Transverse colon (tissue), 4 donors: ENCODE measurements around the gene LPIN1. TPM values are rescaled to one million over a fixed set of nuclear protein-coding genes. Genes with fewer than 3 reads are reported as not detected.

Source experiments
- DNase-seq: peaks from one replicate; pipeline ENCODE4 v3.0.0-alpha.2; 2019
- H3K27ac ChIP-seq, 4 donors: fragments of 200-600 bp; sonication (generic); 2 replicates each; pipeline ENCODE4 v1.5.1; 2016 to 2018; ENCODE audit warnings: inconsistent platforms in 4 of 4
- H3K27me3 ChIP-seq: fragments of 200-600 bp; sonication (generic); 2 replicates; pipeline ENCODE4 v1.5.1; 2017; ENCODE audit warnings: inconsistent platforms
- H3K36me3 ChIP-seq, 4 donors: fragments of 200-600 bp; sonication (generic); 2 replicates each; pipeline ENCODE4 v1.5.1; 2017 to 2019; ENCODE audit warnings: inconsistent platforms in 4 of 4
- H3K4me1 ChIP-seq, 4 donors: fragments of 200-600 bp; sonication (generic); 2 replicates each; pipeline ENCODE4 v1.5.1; 2017 to 2020; ENCODE audit warnings: inconsistent platforms in 4 of 4
- H3K4me3 ChIP-seq, 4 donors: fragments of 200-600 bp; sonication (generic); 1 replicate in 1 of 4; 2 replicates in 3 of 4; pipeline versions ENCODE4 v1.5.1 to v1.6.1; 2017 to 2019; ENCODE audit warnings: inconsistent platforms in 4 of 4
- H3K9me3 ChIP-seq, 2 donors: fragments of 200-600 bp; sonication (generic); 2 replicates each; pipeline ENCODE4 v1.5.1; 2017 to 2019; ENCODE audit warnings: inconsistent platforms in 2 of 2
- EP300 ChIP-seq: sonication (generic); formaldehyde crosslinking; IDR thresholded peaks from one replicate; pipeline ENCODE4 v1.6.1; 2017; ENCODE audit warnings: antibody characterized with exemption, low read depth
- POLR2A ChIP-seq: fragments of 450-650 bp; IDR thresholded peaks from one replicate; pipeline ENCODE4 v1.6.1; 2016; ENCODE audit warnings: antibody characterized with exemption, mild to moderate bottlenecking, moderate library complexity
- POLR2AphosphoS5 ChIP-seq, 3 donors: sonication (generic); formaldehyde crosslinking; IDR thresholded peaks; one replicate each; pipeline ENCODE4 v1.6.1; 2016; ENCODE audit warnings: antibody characterized with exemption in 3 of 3
- WGBS, 2 donors: methylation state at CpG; one replicate each; pipeline ENCODE4 v1.1.5; 2018; ENCODE audit warnings: low coverage in 1 of 2; 5-methylcytosine and 5-hydroxymethylcytosine counted together
- in situ Hi-C, 4 donors: fragments of 200-750 bp; cut with MboI; loops; one replicate each; pipeline versions ENCODE4 v1.15.0 to v1.15.1; 2017; ENCODE audit warnings: low sequenced_read_pairs in 3 of 4, low pct_ligation_motif_present in 1 of 4, low pct_unique_long_range_greater_than_20kb in 1 of 4
- intact Hi-C: fragments of 100-400 bp; cut with DNase I; formaldehyde crosslinking; loops from one replicate; pipeline ENCODE4 v1.15.1; 2023; ENCODE audit warnings: low total_unique reads
- total RNA-seq, 4 donors: library from RNA; depleted of rRNA; stranded (reverse); fragments of >200 nt; gene quantifications; one replicate each; pipeline ENCODE4 v1.1.0, GENCODE V29; 2016
- TF ChIP-seq, protein P1 (sequence below), 5 experiments: fragments of 200-600 bp in 3 of 5; fragments of 450-650 bp in 2 of 5; sonication (generic) in 3 of 5; IDR thresholded peaks; 1 replicate in 2 of 5; 2 replicates in 3 of 5; pipeline ENCODE4 v1.5.1; 2016 to 2017; ENCODE audit warnings: antibody characterized with exemption in 5 of 5, inconsistent platforms in 3 of 5, mild to moderate bottlenecking in 2 of 5, moderate library complexity in 1 of 5

The LPIN1 gene
- total RNA-seq, 4 donors from 2014 or later, result 19.7 to 62.1 (median 26.6) TPM

DNA sequence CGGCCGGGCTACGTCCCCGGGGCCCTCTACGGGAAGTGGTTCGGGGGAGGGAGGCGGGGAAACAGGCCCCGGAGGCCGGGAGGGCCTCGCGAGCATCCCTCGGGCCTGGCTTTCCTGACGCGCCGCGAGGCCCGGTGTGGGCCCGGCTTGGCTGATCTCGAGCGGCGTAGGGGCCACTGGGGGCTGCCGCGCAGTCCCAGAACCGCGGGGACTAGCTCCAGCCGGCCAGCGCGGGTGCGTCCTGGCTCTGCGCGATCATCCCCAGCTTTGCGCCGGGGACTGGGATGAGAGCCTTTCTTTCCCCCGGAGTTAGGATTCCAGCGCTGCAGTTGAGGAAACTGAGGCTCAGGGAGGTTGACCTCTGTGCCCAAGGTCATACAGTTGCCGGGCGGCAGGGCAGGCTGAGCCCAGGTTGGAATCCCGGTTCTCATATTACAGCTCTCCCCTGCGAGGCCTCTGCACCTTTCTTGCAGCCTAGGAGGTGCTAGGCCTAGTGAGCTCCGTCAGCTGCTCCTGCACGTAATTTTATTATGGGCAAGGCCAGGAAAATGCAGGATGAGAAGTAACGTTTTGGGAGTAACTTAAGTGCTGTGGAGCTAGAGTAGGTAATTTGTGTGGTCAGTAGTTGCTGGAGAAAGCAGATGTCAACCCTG lies 501 bp downstream of the LPIN1 start:
- Histone ChIP-seq H3K36me3 (no peaks in the 10 kb centered on the region), H3K9me3 (no peaks in the 10 kb centered on the region), H3K27me3 (no peaks in the 10 kb centered on the region), H3K4me3 (peak overlapping the region; percentile 68 to 89 (median 84)), H3K27ac (peak overlapping the region; percentile 90 to 95 (median 92)), H3K4me1 (peaks cover 10 to 56% (median 39%) of the 10 kb centered on the region in 4 donors)
- peak; percentile 10 for TF ChIP-seq POLR2A
- TF ChIP-seq, protein P1, sequence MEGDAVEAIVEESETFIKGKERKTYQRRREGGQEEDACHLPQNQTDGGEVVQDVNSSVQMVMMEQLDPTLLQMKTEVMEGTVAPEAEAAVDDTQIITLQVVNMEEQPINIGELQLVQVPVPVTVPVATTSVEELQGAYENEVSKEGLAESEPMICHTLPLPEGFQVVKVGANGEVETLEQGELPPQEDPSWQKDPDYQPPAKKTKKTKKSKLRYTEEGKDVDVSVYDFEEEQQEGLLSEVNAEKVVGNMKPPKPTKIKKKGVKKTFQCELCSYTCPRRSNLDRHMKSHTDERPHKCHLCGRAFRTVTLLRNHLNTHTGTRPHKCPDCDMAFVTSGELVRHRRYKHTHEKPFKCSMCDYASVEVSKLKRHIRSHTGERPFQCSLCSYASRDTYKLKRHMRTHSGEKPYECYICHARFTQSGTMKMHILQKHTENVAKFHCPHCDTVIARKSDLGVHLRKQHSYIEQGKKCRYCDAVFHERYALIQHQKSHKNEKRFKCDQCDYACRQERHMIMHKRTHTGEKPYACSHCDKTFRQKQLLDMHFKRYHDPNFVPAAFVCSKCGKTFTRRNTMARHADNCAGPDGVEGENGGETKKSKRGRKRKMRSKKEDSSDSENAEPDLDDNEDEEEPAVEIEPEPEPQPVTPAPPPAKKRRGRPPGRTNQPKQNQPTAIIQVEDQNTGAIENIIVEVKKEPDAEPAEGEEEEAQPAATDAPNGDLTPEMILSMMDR (IDR thresholded peaks at IDR 0.05), result no peak
- TF ChIP-seq POLR2AphosphoS5 (IDR thresholded peaks at IDR 0.05), result no peak
- no peak for TF ChIP-seq EP300
- in situ Hi-C loops (no loop called here), intact Hi-C loops (no loop called here)
- DNase-seq, result no peak
- WGBS, 2 donors, result 0 to 1% methylated on average over 2 to 39 of the region's 42 CpGs

DNA sequence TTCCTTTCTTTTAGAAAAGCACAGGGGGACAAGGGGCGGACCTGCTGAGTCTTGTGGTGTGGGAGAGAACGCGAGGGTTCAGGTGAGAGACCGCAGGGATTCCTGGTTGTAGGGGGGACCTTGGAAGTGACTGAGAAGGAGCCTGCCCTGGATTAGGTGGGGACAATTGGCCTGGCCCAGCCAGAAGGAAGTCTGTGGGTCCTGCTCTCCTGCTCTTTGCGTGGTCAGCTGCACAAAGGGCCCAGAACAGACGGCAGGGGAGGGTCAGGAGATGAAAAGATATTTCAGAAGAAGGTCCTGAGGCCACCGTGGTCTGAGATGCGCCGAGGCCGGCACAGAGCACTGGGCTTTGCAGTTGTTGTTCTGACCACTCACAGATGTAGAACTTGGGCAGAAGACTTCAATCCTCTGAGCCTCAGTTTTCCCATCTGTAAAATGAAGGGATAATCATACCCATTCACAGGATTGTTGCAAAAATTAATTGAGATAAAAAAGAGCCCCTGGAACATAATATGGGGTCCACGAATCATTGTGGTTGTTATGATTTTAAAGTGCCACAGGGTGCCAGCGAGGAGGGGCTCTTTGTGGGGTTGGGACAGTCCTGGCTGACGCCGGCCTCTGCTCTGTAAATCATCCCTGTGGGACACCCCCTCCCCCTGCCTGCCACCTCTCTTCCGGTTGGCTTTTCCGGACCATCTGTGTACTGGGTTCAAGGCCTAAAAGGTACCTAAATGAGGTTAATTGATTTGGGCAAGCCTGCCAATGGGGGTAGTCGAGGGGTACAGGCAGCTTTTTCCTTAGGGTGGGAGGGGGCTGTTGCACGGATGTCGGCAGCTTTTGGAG lies 1.8 kb downstream of the LPIN1 start:
- peak overlapping the region in 2 of 4 donors; percentile 83 to 84 for H3K4me3 ChIP-seq
- in situ Hi-C loops (no loop called here), intact Hi-C loops (no loop called here)
- DNase-seq, result no peak
- H3K27ac ChIP-seq, result peak overlapping the region; percentile 90 to 95 (median 92)
- H3K9me3 ChIP-seq, result no peaks in the 10 kb centered on the region
- TF ChIP-seq, protein P1 (IDR thresholded peaks at IDR 0.05), result no peak
- TF ChIP-seq POLR2AphosphoS5 (IDR thresholded peaks at IDR 0.05) (no peak), EP300 (no peak), POLR2A (no peak)
- no peaks in the 10 kb centered on the region for H3K27me3 ChIP-seq
- WGBS, 2 donors, result 65 to 73% methylated on average over 16 to 19 of the region's 19 CpGs
- H3K36me3 ChIP-seq, result no peaks in the 10 kb centered on the region
- peaks cover 15 to 63% (median 46%) of the 10 kb centered on the region in 4 donors for H3K4me1 ChIP-seq

DNA sequence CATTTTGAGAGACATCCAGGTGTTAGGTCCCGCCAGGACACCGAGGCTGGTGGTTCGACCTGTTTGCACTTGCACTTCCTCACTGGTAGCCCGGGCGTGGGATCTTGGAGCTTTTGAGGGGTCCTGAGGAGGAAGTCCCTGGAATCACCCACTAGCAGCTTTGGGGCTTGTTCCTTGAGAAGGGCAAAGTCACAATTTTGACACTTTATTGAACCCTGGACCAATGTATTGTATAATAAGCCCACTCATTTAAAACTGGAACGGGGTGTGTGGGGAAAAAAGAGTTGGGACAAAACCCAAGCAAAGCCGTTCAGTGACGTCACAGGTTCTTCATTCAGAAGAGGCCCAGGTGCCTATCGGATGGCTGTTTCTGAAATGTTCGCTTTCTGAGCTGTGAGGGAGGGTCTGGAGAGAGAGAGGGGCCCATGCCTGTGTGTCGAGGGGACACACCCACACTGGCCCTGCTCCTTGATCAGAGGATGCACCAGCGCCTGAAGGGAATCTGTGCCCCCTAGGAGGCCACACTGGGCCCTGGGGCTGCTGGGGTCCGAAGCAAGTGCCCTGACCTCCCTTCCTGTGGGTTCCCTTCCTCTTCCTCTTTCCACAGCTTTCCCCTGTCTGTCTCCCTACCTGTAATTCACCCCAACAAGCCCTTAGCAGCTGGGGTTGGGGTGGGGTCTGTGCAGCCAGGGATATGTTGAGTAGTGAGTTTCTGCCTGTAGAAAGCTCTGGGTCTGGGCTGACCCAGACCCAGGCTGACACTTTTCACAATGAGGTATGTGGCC lies 2.6 kb downstream of the LPIN1 start:
- H3K4me3 ChIP-seq, result no peak overlapping the region
- no peaks in the 10 kb centered on the region for H3K9me3 ChIP-seq
- 29 to 81% methylated on average over 1 to 13 of the region's 13 CpGs for WGBS, 2 donors
- in situ Hi-C loops, result no loop called here
- H3K27ac ChIP-seq, result peak overlapping the region; percentile 90 to 95 (median 92)
- no peaks in the 10 kb centered on the region for H3K27me3 ChIP-seq
- intact Hi-C loops, result loop anchor here (1.0 kb wide), 1 partner anchor 29 kb away; no protein-coding TSS in a partner anchor
- no peak for DNase-seq
- peaks cover 16 to 65% (median 47%) of the 10 kb centered on the region in 4 donors for H3K4me1 ChIP-seq
- H3K36me3 ChIP-seq, result no peaks in the 10 kb centered on the region
- TF ChIP-seq, protein P1 (IDR thresholded peaks at IDR 0.05), result no peak
- no peak for TF ChIP-seq EP300
- no peak for TF ChIP-seq POLR2A
- no peak for TF ChIP-seq POLR2AphosphoS5 (IDR thresholded peaks at IDR 0.05)
